GM12865 (cell line): ENCODE results near the gene ZNF716.
"Not testable (repeated sequence)": the region's sequence is repeated elsewhere in the genome, so short reads cannot be mapped to it uniquely, and the experiment has no call there.

Experiments used
- DNase-seq: peaks from one replicate; pipeline ENCODE4 v3.0.0; 2010; ENCODE audit warnings: low read depth
- H3K4me3 ChIP-seq: 2 replicates; pipeline ENCODE4 v1.5.1; 2011; ENCODE audit warnings: mild to moderate bottlenecking, low read depth, low read length, control low read depth
- TF ChIP-seq, protein P1 (sequence below): IDR thresholded peaks from 2 replicates; pipeline ENCODE4 v1.5.1; 2011; ENCODE audit warnings: low read length, control low read depth, low read depth, inconsistent platforms; ENCODE audit not compliant: insufficient read depth; ENCODE audit errors: missing control alignments

The ZNF716 gene

DNA sequence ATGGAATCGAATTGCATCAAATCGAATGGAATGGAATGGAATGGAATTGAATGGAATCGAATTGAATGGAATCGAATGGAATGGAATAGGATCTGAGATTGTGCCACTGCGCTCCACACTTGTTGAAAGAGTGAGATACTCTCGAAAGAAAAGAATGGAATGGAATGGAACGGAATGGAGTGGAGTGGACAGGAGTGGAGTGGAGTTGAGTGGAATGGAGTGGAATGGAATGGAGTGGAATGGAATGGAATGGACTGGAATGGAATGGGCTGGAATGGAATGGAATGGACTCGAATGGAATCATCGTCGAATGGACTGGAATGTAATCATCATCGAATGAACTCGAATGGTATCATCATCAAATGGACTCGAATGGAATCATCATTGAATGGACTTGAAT, 38.0 kb downstream of the ZNF716 start:
- H3K4me3 ChIP-seq, result no peak overlapping the region
- TF ChIP-seq, protein P1, sequence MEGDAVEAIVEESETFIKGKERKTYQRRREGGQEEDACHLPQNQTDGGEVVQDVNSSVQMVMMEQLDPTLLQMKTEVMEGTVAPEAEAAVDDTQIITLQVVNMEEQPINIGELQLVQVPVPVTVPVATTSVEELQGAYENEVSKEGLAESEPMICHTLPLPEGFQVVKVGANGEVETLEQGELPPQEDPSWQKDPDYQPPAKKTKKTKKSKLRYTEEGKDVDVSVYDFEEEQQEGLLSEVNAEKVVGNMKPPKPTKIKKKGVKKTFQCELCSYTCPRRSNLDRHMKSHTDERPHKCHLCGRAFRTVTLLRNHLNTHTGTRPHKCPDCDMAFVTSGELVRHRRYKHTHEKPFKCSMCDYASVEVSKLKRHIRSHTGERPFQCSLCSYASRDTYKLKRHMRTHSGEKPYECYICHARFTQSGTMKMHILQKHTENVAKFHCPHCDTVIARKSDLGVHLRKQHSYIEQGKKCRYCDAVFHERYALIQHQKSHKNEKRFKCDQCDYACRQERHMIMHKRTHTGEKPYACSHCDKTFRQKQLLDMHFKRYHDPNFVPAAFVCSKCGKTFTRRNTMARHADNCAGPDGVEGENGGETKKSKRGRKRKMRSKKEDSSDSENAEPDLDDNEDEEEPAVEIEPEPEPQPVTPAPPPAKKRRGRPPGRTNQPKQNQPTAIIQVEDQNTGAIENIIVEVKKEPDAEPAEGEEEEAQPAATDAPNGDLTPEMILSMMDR, result no peak
- no peak for DNase-seq

DNA sequence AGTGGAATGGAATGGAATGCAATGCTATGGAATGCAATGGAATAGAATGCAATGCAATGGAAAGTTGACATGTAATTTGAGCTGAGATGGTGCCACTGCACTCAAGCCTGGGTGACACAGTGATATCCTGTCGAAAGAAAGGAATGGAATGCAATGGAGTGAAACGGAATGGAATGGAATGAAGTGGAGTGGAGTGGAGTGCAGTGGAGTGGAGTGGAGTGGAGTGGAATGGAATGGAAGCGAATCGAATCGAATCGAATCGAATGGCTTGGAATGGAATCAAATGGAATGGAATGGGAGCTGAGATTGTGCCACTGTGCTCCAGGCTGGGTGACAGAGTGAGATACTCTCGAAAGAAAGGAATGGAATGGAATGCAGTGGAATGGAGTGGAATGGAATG, 45.1 kb downstream of the ZNF716 start:
- not testable (repeated sequence) for H3K4me3 ChIP-seq, DNase-seq

DNA sequence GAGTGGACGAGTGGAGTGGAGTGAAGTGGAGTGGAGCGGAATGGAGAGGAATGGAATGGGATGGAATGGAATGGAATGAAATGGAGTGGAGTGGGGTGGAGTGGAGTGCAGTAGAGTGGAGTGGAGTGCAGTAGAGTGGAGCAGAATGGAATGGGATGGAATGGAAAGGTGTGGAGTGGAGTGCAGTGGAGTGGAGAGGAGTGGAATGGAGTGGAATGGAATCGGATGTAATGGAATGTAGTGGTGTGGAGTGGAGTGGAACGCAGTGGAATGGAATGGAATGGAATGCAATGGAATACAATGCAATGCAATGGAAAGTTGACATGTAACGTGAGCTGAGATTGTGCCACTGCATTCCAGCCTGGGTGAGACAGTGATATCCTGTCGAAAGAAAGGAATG, 46.4 kb downstream of the ZNF716 start:
- no peak for DNase-seq
- no peak overlapping the region for H3K4me3 ChIP-seq
- TF ChIP-seq, protein P1, result no peak

DNA sequence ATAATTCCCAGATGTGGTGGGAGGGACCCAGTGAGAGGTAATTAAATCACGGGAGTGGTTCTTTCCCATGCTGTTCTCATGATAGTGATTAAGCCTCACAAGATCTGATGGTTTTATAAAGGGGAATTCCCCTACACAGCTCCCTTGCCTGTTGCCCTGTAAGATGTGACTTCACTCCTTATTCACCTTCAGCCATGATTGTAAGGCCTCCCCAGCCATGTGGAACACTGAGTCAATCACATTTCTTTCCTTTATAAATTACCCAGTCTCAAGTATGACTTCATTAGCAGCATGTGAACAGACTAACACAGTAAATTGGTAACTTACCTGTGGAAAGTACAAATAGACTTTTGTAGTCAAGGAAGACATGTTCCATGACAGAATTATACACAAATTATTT, 55.2 kb downstream of the ZNF716 start:
- TF ChIP-seq, protein P1, result no peak
- no peak overlapping the region for H3K4me3 ChIP-seq
- DNase-seq, result no peak
